Neuronal stem cell (in vitro differentiated cells): Measurements from ENCODE around the gene RNFT1. TPM values are rescaled to one million over a fixed set of nuclear protein-coding genes. Genes with fewer than 3 reads are reported as not detected.
"Not testable (repeated sequence)": the region's sequence is repeated elsewhere in the genome, so short reads cannot be mapped to it uniquely, and the experiment has no call there.

Experiments
- DNase-seq: peaks from one replicate; pipeline ENCODE4 v3.0.0-alpha.2; 2013; ENCODE audit warnings: low spot score
- H2AFZ ChIP-seq: one replicate; pipeline ENCODE4 v1.6.1; 2013; ENCODE audit warnings: mild to moderate bottlenecking, low read length, inconsistent platforms
- H2AK5ac ChIP-seq: 2 replicates; pipeline ENCODE4 v1.6.1; 2013; ENCODE audit warnings: low read depth, mild to moderate bottlenecking, inconsistent platforms, low read length, moderate library complexity, mixed read lengths
- H2BK120ac ChIP-seq: 2 replicates; pipeline ENCODE4 v1.6.1; 2013; ENCODE audit warnings: low read depth, mild to moderate bottlenecking, inconsistent platforms, low read length, moderate library complexity, mixed read lengths
- H2BK12ac ChIP-seq: one replicate; pipeline ENCODE4 v1.6.1; 2013; ENCODE audit warnings: low read length, inconsistent platforms
- H2BK15ac ChIP-seq: 2 replicates; pipeline ENCODE4 v1.6.1; 2013; ENCODE audit warnings: mild to moderate bottlenecking, low read length, inconsistent platforms, mixed read lengths
- H2BK5ac ChIP-seq: one replicate; pipeline ENCODE4 v1.6.1; 2013; ENCODE audit warnings: inconsistent platforms, mild to moderate bottlenecking, low read length, moderate library complexity
- H3K14ac ChIP-seq: one replicate; pipeline ENCODE4 v1.6.1; 2013; ENCODE audit warnings: low read length, inconsistent platforms
- H3K18ac ChIP-seq: 2 replicates; pipeline ENCODE4 v1.6.1; 2013; ENCODE audit warnings: low read length, inconsistent platforms
- H3K23ac ChIP-seq: 2 replicates; pipeline ENCODE4 v1.6.1; 2013; ENCODE audit warnings: low read depth, mild to moderate bottlenecking, mixed read lengths, low read length, inconsistent platforms; ENCODE audit not compliant: poor library complexity
- H3K27ac ChIP-seq: replicated peaks from 3 replicates; pipeline ENCODE4 v1.5.1; 2013; ENCODE audit warnings: low read length, inconsistent platforms
- H3K27me3 ChIP-seq, 3 experiments: 2 replicates each; pipeline ENCODE4 v1.6.1; 2013; ENCODE audit warnings: low read length in 3 of 3, mild to moderate bottlenecking in 2 of 3, inconsistent platforms in 1 of 3, low read depth in 1 of 3, mixed read lengths in 1 of 3, moderate library complexity in 1 of 3; ENCODE audit not compliant: control insufficient read depth in 3 of 3, insufficient read depth in 3 of 3
- H3K36me3 ChIP-seq, 2 donors: replicated peaks in 1 of 2; 2 replicates each; pipeline ENCODE4 v1.6.1; 2013; ENCODE audit warnings: low read length in 2 of 2; ENCODE audit not compliant: control insufficient read depth in 2 of 2, insufficient read depth in 2 of 2
- H3K4ac ChIP-seq: 2 replicates; pipeline ENCODE4 v1.6.1; 2013; ENCODE audit warnings: inconsistent platforms, mild to moderate bottlenecking, low read length, moderate library complexity
- H3K4me1 ChIP-seq, 2 donors: 1 replicate in 1 of 2; 2 replicates in 1 of 2; pipeline ENCODE4 v1.6.1; 2013; ENCODE audit warnings: low read length in 2 of 2, low read depth in 1 of 2; ENCODE audit not compliant: control insufficient read depth in 2 of 2, insufficient read depth in 1 of 2
- H3K4me2 ChIP-seq: one replicate; pipeline ENCODE4 v1.6.1; 2013; ENCODE audit warnings: mild to moderate bottlenecking, low read length, inconsistent platforms; ENCODE audit not compliant: insufficient read depth, poor library complexity, severe bottlenecking
- H3K4me3 ChIP-seq, 2 donors: 2 replicates each; pipeline ENCODE4 v1.5.1; 2013; ENCODE audit warnings: low read length in 2 of 2, mild to moderate bottlenecking in 2 of 2, inconsistent platforms in 1 of 2, moderate library complexity in 1 of 2
- H3K79me1 ChIP-seq: one replicate; pipeline ENCODE4 v1.6.1; 2013; ENCODE audit warnings: low read depth, mild to moderate bottlenecking, inconsistent platforms, low read length, moderate library complexity
- H3K9ac ChIP-seq: one replicate; pipeline ENCODE4 v1.6.1; 2013; ENCODE audit warnings: mild to moderate bottlenecking, low read depth, low read length, inconsistent platforms; ENCODE audit not compliant: poor library complexity
- H3K9me3 ChIP-seq, 2 donors: replicated peaks in 1 of 2; 2 replicates each; pipeline versions ENCODE3 to v1.6.1; 2013; ENCODE audit warnings: low read length in 2 of 2, mild to moderate bottlenecking in 2 of 2, inconsistent platforms in 1 of 2, low read depth in 1 of 2, mixed read lengths in 1 of 2, moderate library complexity in 1 of 2; ENCODE audit not compliant: control insufficient read depth in 2 of 2, insufficient read depth in 1 of 2
- H4K8ac ChIP-seq: one replicate; pipeline ENCODE4 v1.6.1; 2013; ENCODE audit warnings: low read depth, mild to moderate bottlenecking, inconsistent platforms, low read length, moderate library complexity
- H4K91ac ChIP-seq: one replicate; pipeline ENCODE4 v1.6.1; 2013; ENCODE audit warnings: low read length, low read depth, mild to moderate bottlenecking, inconsistent platforms; ENCODE audit not compliant: poor library complexity
- WGBS, 2 donors: extraction: QIAGEN DNeasy Blood & Tissue Kit; methylation state at CpG; one replicate each; pipeline ENCODE4 v1.1.7; 2013; ENCODE audit warnings: missing lambda C conversion rate in 2 of 2, mixed read lengths in 1 of 2; ENCODE audit not compliant: insufficient read length in 2 of 2, insufficient replicate concordance in 1 of 2; ENCODE audit errors: extremely low coverage in 2 of 2; 5-methylcytosine and 5-hydroxymethylcytosine counted together
- polyA plus RNA-seq, 2 experiments: library from polyadenylated mRNA; stranded (reverse); fragments of 200-250 nt; gene quantifications; one replicate each; pipeline ENCODE4 v1.2.3, GENCODE V29; 2013

The RNFT1 gene, protein sequence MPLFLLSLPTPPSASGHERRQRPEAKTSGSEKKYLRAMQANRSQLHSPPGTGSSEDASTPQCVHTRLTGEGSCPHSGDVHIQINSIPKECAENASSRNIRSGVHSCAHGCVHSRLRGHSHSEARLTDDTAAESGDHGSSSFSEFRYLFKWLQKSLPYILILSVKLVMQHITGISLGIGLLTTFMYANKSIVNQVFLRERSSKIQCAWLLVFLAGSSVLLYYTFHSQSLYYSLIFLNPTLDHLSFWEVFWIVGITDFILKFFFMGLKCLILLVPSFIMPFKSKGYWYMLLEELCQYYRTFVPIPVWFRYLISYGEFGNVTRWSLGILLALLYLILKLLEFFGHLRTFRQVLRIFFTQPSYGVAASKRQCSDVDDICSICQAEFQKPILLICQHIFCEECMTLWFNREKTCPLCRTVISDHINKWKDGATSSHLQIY
- 5.3 TPM for polyA plus RNA-seq (2013, experiment 1 of 2)
- polyA plus RNA-seq (2013, experiment 2 of 2), result 6.3 TPM

DNA sequence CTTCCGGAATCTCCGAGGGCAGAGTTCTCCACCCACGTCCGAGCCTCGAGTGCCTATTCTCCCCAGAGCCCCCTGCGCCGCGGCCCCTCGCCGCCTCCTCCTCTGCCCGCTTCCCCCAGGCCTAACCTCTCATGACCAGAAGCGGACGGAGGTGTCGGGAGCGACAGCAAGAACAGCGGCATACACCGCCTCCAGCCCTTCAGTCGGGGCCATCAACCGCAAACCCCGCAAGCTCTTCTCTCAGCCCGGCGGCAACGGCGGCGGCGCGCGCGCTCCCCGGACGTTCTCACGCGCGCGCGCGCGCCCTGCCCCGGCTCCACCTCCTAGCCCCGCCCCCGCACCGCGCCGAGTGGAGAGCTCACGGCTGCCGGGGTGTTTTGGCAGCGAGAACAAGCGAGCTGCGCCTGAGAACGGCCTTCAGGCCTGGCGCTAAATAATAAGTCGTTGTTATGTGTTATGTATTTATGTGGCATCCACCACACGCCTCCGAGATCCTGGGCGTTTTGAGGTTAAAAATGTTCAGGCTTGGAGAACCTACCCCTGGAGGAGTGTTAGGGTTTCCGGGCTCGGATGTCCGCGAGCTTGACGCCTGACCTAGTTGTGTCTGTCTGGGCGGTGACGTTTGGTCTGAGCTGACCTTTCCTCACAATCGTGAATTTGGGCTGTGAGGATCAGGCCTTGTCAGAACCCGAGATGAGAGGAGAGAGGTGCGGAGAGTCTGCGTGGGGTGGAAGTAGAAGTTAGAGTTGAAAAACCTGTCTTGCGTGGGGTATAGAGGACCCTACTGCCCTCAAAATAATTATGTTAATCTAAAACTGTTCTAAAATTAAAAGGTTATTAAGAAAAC lies at the start of gene RNFT1:
TSS of gene RNFT1 (minus strand) at position 259 of the 847 bp plus-strand sequence. CDS start at position 182, 77 bp downstream.
- H2AK5ac ChIP-seq, result no peak within 1 kb of the TSS
- H3K9me3 ChIP-seq, result no peaks in the 10 kb centered on the region
- no peak within 1 kb of the TSS for H4K8ac ChIP-seq
- peak within 1 kb of the TSS; percentile 85 for H3K4me2 ChIP-seq
- H2BK120ac ChIP-seq, result no peak within 1 kb of the TSS
- H4K91ac ChIP-seq, result no peak within 1 kb of the TSS
- H2BK5ac ChIP-seq, result no peak within 1 kb of the TSS
- peak within 1 kb of the TSS; percentile 89 to 96 for H3K4me3 ChIP-seq
- peaks cover 3 to 14% of the 10 kb centered on the region in 2 donors for H3K36me3 ChIP-seq
- no CpG with 5 or more reads among the region's 67 CpGs for WGBS, 2 donors
- H2BK15ac ChIP-seq, result no peak within 1 kb of the TSS
- no peak within 1 kb of the TSS for H3K4ac ChIP-seq
- H3K18ac ChIP-seq, result peak within 1 kb of the TSS; percentile 96
- peak; percentile 88 for DNase-seq
- peak within 1 kb of the TSS; percentile 100 for H2AFZ ChIP-seq
- peaks cover 0 to 2% of the 10 kb centered on the region in 2 donors for H3K4me1 ChIP-seq
- no peaks in the 10 kb centered on the region for H3K79me1 ChIP-seq
- no peak within 1 kb of the TSS for H2BK12ac ChIP-seq
- H3K23ac ChIP-seq, result peak within 1 kb of the TSS; percentile 83
- H3K27me3 ChIP-seq, result peaks cover 0 to 3% (median 0%) of the 10 kb centered on the region in 3 experiments
- H3K9ac ChIP-seq, result peak within 1 kb of the TSS; percentile 94
- no peak within 1 kb of the TSS for H3K27ac ChIP-seq
- H3K14ac ChIP-seq, result no peak within 1 kb of the TSS

DNA sequence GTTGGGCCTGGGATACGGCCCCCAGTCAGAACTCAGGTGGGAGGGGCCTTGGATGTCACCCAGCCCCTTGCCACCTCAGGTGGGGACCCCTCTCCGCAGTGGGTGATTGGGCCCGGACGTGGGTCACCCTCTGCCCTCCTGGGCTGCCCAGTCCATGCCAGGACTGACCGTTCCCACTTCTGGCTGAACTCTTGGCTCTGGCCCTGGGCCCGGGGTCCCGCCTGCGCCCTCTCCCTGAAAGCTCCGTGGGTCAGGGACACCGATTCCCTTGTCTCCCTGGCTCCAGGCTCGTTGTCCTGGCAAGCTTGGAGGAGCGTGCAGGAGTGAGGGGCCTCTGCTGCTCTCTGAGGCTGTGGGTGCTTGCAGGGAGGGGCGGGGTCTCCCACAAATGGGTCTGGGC lies 44.8 kb upstream of the RNFT1 start:
- not testable (repeated sequence) for H3K4ac ChIP-seq, H3K9ac ChIP-seq, H3K9me3 ChIP-seq, H2AFZ ChIP-seq, H2BK120ac ChIP-seq, H3K27ac ChIP-seq, H3K79me1 ChIP-seq, H2BK5ac ChIP-seq, H3K4me1 ChIP-seq, H3K36me3 ChIP-seq, H3K4me2 ChIP-seq, DNase-seq, H3K4me3 ChIP-seq, H2BK15ac ChIP-seq, H4K91ac ChIP-seq, H3K14ac ChIP-seq, H4K8ac ChIP-seq, H3K23ac ChIP-seq, H3K27me3 ChIP-seq, H2BK12ac ChIP-seq, H2AK5ac ChIP-seq, H3K18ac ChIP-seq
- no CpG with 5 or more reads among the region's 13 CpGs for WGBS, 2 donors

DNA sequence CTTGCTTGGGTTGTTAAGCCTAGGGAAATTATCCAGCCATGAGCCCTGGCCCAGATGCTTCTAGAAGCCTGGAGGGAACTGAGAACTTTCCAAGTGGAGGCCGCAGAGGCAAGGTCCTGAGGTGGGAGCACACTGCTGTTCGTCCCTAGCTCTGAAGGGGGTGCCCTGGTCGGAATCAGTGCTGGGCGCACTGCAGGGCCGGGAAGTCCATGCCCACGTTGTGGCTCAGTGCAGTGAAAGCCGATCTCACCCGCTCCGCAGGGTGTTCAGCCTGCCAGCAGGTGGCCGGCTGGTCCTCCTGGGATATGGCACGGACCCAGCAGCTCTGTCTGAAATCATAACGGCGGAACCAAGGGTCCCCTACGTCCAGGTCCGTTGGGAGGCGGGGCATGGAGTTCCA lies 43.8 kb upstream of the RNFT1 start:
- H2AFZ ChIP-seq, H3K14ac ChIP-seq, H3K36me3 ChIP-seq, H2BK5ac ChIP-seq, H3K9me3 ChIP-seq, H4K91ac ChIP-seq, H3K4me2 ChIP-seq, H2BK12ac ChIP-seq, H2BK120ac ChIP-seq, H4K8ac ChIP-seq, H3K27ac ChIP-seq, H3K9ac ChIP-seq, H3K4ac ChIP-seq, H3K18ac ChIP-seq, H3K79me1 ChIP-seq, H3K4me1 ChIP-seq, H2BK15ac ChIP-seq, H3K27me3 ChIP-seq, H3K23ac ChIP-seq, DNase-seq, H3K4me3 ChIP-seq, H2AK5ac ChIP-seq: not testable (repeated sequence)
- WGBS, 2 donors, result no CpG with 5 or more reads among the region's 16 CpGs

DNA sequence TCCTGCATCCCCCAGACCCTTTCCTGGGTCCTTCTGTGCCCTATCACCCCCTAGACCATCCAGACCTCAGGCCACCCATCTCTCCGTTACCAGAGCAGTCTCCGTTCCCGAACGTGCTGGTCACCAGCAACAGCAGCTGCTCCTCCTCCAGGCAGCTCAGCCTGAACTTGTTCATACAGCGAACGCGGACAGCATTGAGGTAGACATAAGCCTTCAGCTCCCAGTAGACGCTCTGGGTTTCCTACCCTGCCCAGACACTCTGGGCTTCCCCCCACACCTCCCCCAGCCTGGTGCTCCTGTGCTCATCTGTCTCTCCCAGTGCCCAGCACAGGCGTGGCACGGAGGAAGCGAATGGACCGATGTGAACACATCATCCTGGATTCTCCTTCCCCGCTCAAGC lies 41.6 kb upstream of the RNFT1 start:
- no peak for DNase-seq
- Histone ChIP-seq H2BK15ac (no peak overlapping the region), H2AK5ac (no peak overlapping the region)

More for the DNA sequence above, 41.6 kb upstream of the RNFT1 start:
- H4K91ac ChIP-seq, result no peak overlapping the region
- no CpG with 5 or more reads among the region's 13 CpGs for WGBS, 2 donors
- no peak overlapping the region for H3K4me2 ChIP-seq
- no peak overlapping the region for H2BK120ac ChIP-seq
- H2BK12ac ChIP-seq, result no peak overlapping the region
- peak overlapping the region; percentile 0 for H3K4ac ChIP-seq
- no peak overlapping the region for H3K18ac ChIP-seq
- no peak overlapping the region for H3K14ac ChIP-seq
- H3K23ac ChIP-seq, result no peak overlapping the region
- no peaks in the 10 kb centered on the region for H3K36me3 ChIP-seq
- H3K27ac ChIP-seq, result no peak overlapping the region
- H3K27me3 ChIP-seq, result no peaks in the 10 kb centered on the region
- no peaks in the 10 kb centered on the region for H3K79me1 ChIP-seq
- H2BK5ac ChIP-seq, result no peak overlapping the region
- no peak overlapping the region for H3K9ac ChIP-seq
- no peak overlapping the region for H4K8ac ChIP-seq
- no peak overlapping the region for H2AFZ ChIP-seq
- no peak overlapping the region for H3K4me3 ChIP-seq
- H3K4me1 ChIP-seq, result peaks cover 0 to 3% of the 10 kb centered on the region in 2 donors
- H3K9me3 ChIP-seq, result no peaks in the 10 kb centered on the region
